NCI-H1105 (cell line): ENCODE measurements around the gene COL23A1.

Experiments
- DNase-seq: peaks from one replicate; lab custom pipeline; 2025; lab: John Stamatoyannopoulos, UW

The COL23A1 gene

GRCh38 chr5:178189433-178189832 lies 400.8 kb downstream of the COL23A1 start:
- no peak for DNase-seq
